Measurements from ENCODE around the gene CPT1A.

CPT1A gene

DNA sequence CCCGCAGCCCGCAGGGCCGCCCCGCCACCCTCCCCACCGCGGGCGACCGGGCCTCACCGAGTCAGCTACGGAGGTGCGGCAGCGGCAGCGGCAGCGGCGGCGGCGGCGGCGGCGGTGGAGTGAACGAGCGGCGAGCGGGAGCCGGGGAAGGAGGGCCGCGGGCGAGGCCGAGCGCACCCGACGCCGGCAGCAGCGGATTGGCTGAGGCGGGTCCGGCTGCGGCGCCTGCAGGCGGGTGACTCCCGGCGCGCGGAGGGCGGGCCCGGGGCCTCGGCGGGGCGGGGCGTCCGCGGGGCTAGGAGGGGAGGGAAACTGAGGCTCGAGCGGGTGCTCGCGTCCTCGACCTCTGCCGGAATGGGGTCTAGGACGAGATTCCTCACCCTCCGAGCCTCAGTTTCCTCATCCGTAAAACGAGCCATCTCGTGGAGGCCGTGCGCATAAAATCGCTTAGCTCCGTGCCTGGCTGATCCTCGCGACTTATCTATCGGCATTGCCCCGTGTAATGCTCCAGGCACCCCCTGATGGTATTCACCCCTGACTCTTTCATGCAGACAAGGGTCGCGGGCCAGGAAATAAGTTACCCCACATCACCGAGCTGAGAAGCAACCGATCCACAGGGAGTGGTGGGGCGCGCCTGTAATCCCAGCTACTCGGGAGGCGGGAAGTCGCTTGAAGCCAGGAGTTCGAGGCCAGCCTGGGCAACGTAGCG lies at the start of gene CPT1A:
Gene CPT1A (minus strand): TSS at position 199 of the 709 bp plus-strand sequence. CDS start 26,442 bp downstream, outside the sequence.
- TF ChIP-seq GATA3 (IDR thresholded peaks at IDR 0.05; ENCODE audit: low read depth, low read length) (no peak), GATA2 (IDR thresholded peaks at IDR 0.05; ENCODE audit: low read depth, low read length) (no peak)

- TF ChIP-seq GATA2 (IDR thresholded peaks at IDR 0.05; ENCODE audit: low read depth, low read length) (peak; percentile 15; the same call in 1 of the 2 replicates), GATA3 (IDR thresholded peaks at IDR 0.05; ENCODE audit: low read depth, low read length) (no peak)
These were observed 48.9 kb upstream of the CPT1A start for GRCh38 chr11:68890490-68891231.

- peak; percentile 96 for TF ChIP-seq GATA2 (IDR thresholded peaks at IDR 0.05; ENCODE audit: low read depth, low read length)
- peak; percentile 69 for TF ChIP-seq GATA3 (IDR thresholded peaks at IDR 0.05; ENCODE audit: low read depth, low read length)
These were observed 48.3 kb upstream of the CPT1A start for GRCh38 chr11:68889948-68890446.

DNA sequence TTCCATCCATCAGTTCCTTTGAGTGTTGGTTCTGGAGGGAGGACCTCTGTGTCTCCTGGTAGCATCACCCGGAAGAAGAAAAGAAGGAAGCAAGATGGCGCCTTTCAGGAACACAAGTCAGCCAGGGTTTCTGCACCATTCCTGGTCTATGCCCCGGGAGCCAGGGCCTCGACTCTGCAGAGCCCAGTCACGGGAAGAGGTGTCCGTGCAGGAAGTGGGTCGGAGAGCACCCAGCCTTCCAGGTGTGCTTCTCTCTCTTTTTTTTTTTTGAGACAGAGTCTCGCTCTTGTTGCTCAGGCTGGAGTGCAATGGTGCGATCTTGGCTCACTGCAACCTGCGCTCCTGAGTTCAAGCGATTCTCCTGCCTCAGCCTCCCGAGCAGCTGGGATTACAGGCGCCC lies 40.7 kb upstream of the CPT1A start:
- TF ChIP-seq GATA3 (IDR thresholded peaks at IDR 0.05; ENCODE audit: low read depth, low read length): no peak
- TF ChIP-seq GATA2 (IDR thresholded peaks at IDR 0.05; ENCODE audit: low read depth, low read length): no peak

DNA sequence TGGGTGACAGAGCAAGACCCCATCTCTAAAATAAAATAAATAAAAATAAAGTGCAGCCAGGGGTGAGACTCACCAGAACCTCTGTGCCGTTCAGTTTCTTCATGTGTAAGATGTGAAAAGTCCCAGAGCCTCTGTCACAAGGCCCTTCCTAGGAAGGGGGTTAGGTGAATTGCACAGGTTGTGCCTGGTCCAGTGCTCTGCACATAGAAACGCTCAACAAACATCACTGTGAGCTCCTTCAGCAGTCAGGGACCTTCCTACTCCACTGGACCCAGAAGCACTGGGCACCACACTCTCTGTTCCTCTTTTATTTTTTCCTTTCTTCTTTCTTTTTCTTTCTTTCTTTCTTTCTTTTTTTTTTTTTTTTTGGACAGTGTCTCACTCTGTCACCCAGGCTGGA lies 39.6 kb upstream of the CPT1A start:
- TF ChIP-seq GATA3 (IDR thresholded peaks at IDR 0.05; ENCODE audit: low read depth, low read length): no peak
- TF ChIP-seq GATA2 (IDR thresholded peaks at IDR 0.05; ENCODE audit: low read depth, low read length): no peak

GRCh38 chr11:68880851-68881250 lies 39.1 kb upstream of the CPT1A start:
- TF ChIP-seq GATA3 (IDR thresholded peaks at IDR 0.05; ENCODE audit: low read depth, low read length): no peak
- no peak for TF ChIP-seq GATA2 (IDR thresholded peaks at IDR 0.05; ENCODE audit: low read depth, low read length)

DNA sequence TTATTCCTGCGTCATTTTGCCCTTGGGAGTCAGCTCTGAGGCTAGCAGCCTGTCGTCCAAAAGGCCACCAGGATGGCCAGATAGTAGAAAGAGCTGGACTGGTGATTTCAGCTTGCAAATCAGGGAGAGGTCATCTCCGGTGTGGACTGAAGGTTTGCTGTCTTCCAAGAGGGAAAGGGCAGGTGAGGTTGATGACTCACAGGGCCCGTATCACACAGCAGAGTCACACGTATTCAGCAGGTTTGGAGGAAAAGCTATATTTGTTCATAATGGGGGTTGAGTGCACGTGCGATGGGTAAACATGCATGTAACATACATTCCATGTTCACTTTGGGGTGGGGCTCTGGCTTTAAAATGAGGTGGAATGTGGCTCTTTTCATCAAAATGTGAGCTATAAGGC lies 36.3 kb upstream of the CPT1A start:
- TF ChIP-seq GATA2 (IDR thresholded peaks at IDR 0.05; ENCODE audit: low read depth, low read length): no peak
- TF ChIP-seq GATA3 (IDR thresholded peaks at IDR 0.05; ENCODE audit: low read depth, low read length): no peak

GRCh38 chr11:68872216-68873003 lies 30.7 kb upstream of the CPT1A start:
- TF ChIP-seq GATA2 (IDR thresholded peaks at IDR 0.05; ENCODE audit: low read depth, low read length): no peak
- no peak for TF ChIP-seq GATA3 (IDR thresholded peaks at IDR 0.05; ENCODE audit: low read depth, low read length)

- TF ChIP-seq GATA2 (IDR thresholded peaks at IDR 0.05; ENCODE audit: low read depth, low read length) (no peak), GATA3 (IDR thresholded peaks at IDR 0.05; ENCODE audit: low read depth, low read length) (no peak)
These were observed 28.8 kb upstream of the CPT1A start for GRCh38 chr11:68870470-68870869.

DNA sequence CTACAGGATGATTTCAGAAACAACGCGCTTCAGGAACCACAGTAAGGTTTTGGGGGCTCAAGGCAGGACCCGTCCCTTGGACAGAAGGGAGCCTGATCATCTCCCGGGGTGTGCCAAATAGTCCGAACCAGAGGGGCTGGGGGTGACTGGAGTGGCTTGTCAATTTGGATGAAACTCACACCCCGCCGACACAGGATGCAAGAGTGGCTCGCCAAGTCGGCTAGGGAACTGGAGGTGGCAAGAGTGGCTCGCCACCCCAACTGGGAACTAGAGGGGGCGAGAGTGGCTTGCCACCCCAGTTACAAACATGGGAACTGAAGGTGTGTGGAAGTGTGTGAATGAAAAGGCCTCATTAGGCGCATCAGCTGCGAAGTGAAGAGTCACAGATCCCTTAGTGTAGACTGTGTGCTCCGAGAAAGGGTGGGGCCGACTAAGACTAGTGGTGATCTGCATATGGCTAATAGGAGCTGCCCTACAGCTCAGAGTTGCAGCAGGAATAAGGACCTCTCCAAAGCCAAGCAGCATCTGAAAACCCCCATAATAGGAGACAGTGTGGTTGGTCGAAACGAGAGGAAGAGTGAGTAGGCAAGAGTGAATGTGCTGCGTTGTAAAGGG lies 26.6 kb upstream of the CPT1A start:
- no peak for TF ChIP-seq GATA2 (IDR thresholded peaks at IDR 0.05; ENCODE audit: low read depth, low read length)
- TF ChIP-seq GATA3 (IDR thresholded peaks at IDR 0.05; ENCODE audit: low read depth, low read length): no peak

DNA sequence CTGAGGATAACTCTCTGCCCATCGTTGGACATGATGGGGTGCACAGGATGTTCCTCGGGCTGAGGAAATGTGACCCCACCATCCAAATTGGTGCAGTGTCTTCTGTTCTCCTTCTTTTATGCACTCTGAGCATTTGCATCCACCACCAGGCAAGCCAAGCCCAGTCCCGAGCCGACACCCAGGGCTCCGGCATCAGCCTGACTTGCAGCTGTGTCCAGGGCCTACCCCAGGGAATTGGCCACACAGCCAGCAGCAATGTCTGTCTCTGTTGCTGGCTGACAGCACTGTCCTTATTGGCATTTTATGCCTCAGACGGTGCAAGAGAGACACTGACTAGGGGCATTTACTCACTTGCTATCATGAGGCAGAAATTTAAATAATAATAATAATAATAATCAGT lies 25.4 kb upstream of the CPT1A start:
- no peak for TF ChIP-seq GATA2 (IDR thresholded peaks at IDR 0.05; ENCODE audit: low read depth, low read length)
- TF ChIP-seq GATA3 (IDR thresholded peaks at IDR 0.05; ENCODE audit: low read depth, low read length): no peak

DNA sequence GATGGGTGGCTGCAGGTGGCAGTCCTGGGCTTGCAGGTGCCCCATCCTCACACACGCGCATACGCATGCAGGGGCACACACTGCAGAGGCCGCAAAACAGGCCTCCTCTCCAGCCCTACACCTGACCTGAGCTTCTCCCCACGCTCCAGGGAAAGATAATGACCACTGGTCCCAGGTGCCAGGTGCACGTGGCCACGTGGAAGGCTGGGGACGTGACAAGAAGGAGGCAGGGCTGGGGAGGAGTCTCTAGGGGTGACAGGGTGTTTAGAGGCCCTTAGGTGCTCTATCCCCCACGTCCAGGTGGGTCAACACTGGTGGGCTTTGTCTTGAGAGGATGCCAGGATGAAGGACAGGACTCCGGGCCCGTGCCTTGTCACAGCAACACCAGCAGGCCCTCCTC lies 23.5 kb upstream of the CPT1A start:
- TF ChIP-seq GATA2 (IDR thresholded peaks at IDR 0.05; ENCODE audit: low read depth, low read length): no peak
- TF ChIP-seq GATA3 (IDR thresholded peaks at IDR 0.05; ENCODE audit: low read depth, low read length): no peak

DNA sequence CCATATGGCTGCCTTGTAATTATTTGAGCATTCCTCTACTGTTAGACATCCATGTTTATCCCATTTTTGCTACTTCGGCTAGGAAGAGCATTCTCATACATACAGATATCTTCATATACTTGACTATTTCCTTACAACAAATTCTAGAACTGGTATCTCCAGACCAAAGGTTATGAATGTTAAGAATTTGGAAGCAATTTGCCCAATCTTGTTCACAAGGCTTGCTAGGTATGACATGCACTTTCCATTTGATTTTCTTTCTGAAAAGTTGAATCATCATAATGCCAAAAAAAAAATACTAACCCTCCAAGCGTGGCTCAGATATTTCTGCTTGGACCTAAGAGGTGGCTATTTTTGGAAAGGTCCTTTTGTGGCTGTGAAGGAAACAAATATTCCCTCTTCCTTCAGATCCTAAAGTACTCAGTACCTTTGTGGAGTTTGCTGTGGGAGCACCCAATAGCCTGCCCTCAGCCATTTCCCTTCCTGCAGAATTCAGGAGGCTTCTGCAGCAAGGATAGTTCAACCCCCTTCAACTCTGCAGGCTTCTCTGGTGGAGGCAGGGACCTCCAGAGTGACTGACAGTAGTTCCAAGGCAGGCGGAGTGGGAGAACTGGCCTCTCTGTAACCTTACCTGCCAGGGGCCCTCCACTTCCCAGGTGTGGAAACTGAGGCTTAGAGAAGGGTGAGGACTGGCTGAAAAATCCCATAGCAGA lies 22.0 kb upstream of the CPT1A start:
- TF ChIP-seq GATA3 (IDR thresholded peaks at IDR 0.05; ENCODE audit: low read depth, low read length): no peak
- TF ChIP-seq GATA2 (IDR thresholded peaks at IDR 0.05; ENCODE audit: low read depth, low read length): no peak

All from SH-SY5Y (cell line).